ENCODE results near the gene NRAP. TPM values are rescaled to one million over a fixed set of nuclear protein-coding genes. Genes with fewer than 3 reads are reported as not detected.

Gene NRAP
- total and polyA plus RNA-seq, 2 donors (not counting 3 experiments of a cell fraction or from before 2014, with no cell fraction given) = not detected

GRCh38 chr10:113622831-113623230 lies 41.0 kb downstream of the NRAP start:
- no peak overlapping the region for H3K27ac ChIP-seq (ENCODE audit: insufficient read depth, low read depth, low read length)
- no peaks in the 10 kb centered on the region for H3K79me2 ChIP-seq (ENCODE audit: control insufficient read depth, insufficient read depth, low read length)
- no peak overlapping the region for H2AFZ ChIP-seq (ENCODE audit: low read depth, low read length)
- FAIRE-seq (no peak), DNase-seq (ENCODE audit: low read depth, low spot score) (no peak)
- H3K9me1 ChIP-seq (replicated peaks; ENCODE audit: control insufficient read depth, extremely low read depth, insufficient read depth, low read length) = no peaks in the 10 kb centered on the region
- dilution Hi-C loops (cut with MboI; ENCODE audit: extremely low pct_ligation_motif_present, low sequenced_read_pairs) = no loop called here
- ChIA-PET CTCF (no interaction called here), POLR2A (no interaction called here)
- H3K4me1 ChIP-seq (ENCODE audit: control insufficient read depth, extremely low read depth, insufficient read depth, low read length) = no peaks in the 10 kb centered on the region
- no peak overlapping the region for H3K4me2 ChIP-seq (ENCODE audit: insufficient read depth, low read length)
- TF ChIP-seq GATA2 (IDR thresholded peaks at IDR 0.05; ENCODE audit: insufficient read depth, insufficient read length, low read depth, low read length) (no peak), MYC (IDR thresholded peaks at IDR 0.05; ENCODE audit: low read depth, low read length) (no peak), FOS (IDR thresholded peaks at IDR 0.05; ENCODE audit: borderline replicate concordance, insufficient read depth, low read length) (no peak), POLR2AphosphoS5 (IDR thresholded peaks at IDR 0.05; ENCODE audit: insufficient read depth, low read depth, low read length) (no peak), JUN (IDR thresholded peaks at IDR 0.05; ENCODE audit: borderline replicate concordance, insufficient read depth, insufficient read length, low read depth) (no peak), POLR2A (IDR thresholded peaks at IDR 0.05; ENCODE audit: low read depth, low read length) (no peak), EZH2 (IDR thresholded peaks at IDR 0.05; ENCODE audit: borderline replicate concordance, low read depth, low read length, severe bottlenecking) (no peak)
- TF ChIP-seq, protein P1, sequence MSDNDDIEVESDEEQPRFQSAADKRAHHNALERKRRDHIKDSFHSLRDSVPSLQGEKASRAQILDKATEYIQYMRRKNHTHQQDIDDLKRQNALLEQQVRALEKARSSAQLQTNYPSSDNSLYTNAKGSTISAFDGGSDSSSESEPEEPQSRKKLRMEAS (IDR thresholded peaks at IDR 0.05; ENCODE audit: insufficient read depth, insufficient read length) = no peak
- TF ChIP-seq, protein P2, sequence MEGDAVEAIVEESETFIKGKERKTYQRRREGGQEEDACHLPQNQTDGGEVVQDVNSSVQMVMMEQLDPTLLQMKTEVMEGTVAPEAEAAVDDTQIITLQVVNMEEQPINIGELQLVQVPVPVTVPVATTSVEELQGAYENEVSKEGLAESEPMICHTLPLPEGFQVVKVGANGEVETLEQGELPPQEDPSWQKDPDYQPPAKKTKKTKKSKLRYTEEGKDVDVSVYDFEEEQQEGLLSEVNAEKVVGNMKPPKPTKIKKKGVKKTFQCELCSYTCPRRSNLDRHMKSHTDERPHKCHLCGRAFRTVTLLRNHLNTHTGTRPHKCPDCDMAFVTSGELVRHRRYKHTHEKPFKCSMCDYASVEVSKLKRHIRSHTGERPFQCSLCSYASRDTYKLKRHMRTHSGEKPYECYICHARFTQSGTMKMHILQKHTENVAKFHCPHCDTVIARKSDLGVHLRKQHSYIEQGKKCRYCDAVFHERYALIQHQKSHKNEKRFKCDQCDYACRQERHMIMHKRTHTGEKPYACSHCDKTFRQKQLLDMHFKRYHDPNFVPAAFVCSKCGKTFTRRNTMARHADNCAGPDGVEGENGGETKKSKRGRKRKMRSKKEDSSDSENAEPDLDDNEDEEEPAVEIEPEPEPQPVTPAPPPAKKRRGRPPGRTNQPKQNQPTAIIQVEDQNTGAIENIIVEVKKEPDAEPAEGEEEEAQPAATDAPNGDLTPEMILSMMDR (IDR thresholded peaks at IDR 0.05; ENCODE audit: extremely low read depth in 1 of 2, insufficient read depth in 1 of 2, low read depth in 1 of 2, low read length in 2 of 2) = no peak
- no TSS peak for BruUV-seq (replicated peaks)
- no peak overlapping the region for H3K4me3 ChIP-seq (replicated peaks in 1 of 3; ENCODE audit: insufficient read depth in 1 of 3, low read depth in 1 of 3, low read length in 3 of 3)
- H3K9me3 ChIP-seq (replicated peaks; ENCODE audit: control insufficient read depth, insufficient read depth, low read length) = no peaks in the 10 kb centered on the region
- H4K20me1 ChIP-seq (replicated peaks; ENCODE audit: control insufficient read depth, extremely low read depth, insufficient read depth, low read length) = no peaks in the 10 kb centered on the region
- H3K27me3 ChIP-seq (ENCODE audit: control insufficient read depth in 2 of 2, insufficient read depth in 2 of 2, low read length in 2 of 2) = peaks cover 0 to 6% of the 10 kb centered on the region in 2 experiments
- intact Hi-C loops (cut with micrococcal nuclease) = no loop called here
- H3K9ac ChIP-seq (replicated peaks; ENCODE audit: extremely low read depth, insufficient read depth, low read length) = no peak overlapping the region
- no peaks in the 10 kb centered on the region for H3K36me3 ChIP-seq (ENCODE audit: control insufficient read depth in 2 of 2, extremely low read depth in 1 of 2, insufficient read depth in 2 of 2, low read length in 2 of 2)

Data from endothelial cell of umbilical vein (primary cell).